HL-60 (cell line): ENCODE measurements around the gene TMEM174.

Experiments
- DNase-seq, 2 experiments: peaks; one replicate each; pipeline ENCODE4 v3.0.0-alpha.2; 2010 to 2020; ENCODE audit warnings: low read depth in 1 of 2, low spot score in 1 of 2
- H3K27ac ChIP-seq: fragments of 250-450 bp; sonication (Bioruptor Pico); replicated peaks from 2 replicates; pipeline ENCODE4 v1.5.1; 2020; ENCODE audit warnings: mild to moderate bottlenecking, moderate library complexity
- H3K27me3 ChIP-seq: fragments of 250-450 bp; sonication (Bioruptor Pico); 2 replicates; pipeline ENCODE4 v1.5.1; 2021; ENCODE audit warnings: mild to moderate bottlenecking, moderate library complexity; ENCODE audit not compliant: insufficient read depth, poor library complexity, severe bottlenecking
- H3K4me3 ChIP-seq: replicated peaks from 2 replicates; pipeline ENCODE4 v1.5.1; 2011; ENCODE audit warnings: mild to moderate bottlenecking, control low read depth, low read length; ENCODE audit not compliant: insufficient read depth
- GABPA ChIP-seq: IDR thresholded peaks from 2 replicates; pipeline ENCODE4 v1.6.1; 2012; ENCODE audit warnings: low read depth
- POLR2AphosphoS5 ChIP-seq: IDR thresholded peaks from 2 replicates; pipeline ENCODE4 v1.6.1; 2012; ENCODE audit warnings: low read depth
- SPI1 ChIP-seq: IDR thresholded peaks from 2 replicates; pipeline ENCODE4 v1.6.1; 2012; ENCODE audit warnings: low read depth, mild to moderate bottlenecking, borderline replicate concordance
- TF ChIP-seq, protein P1 (sequence below): IDR thresholded peaks from one replicate; pipeline ENCODE4 v1.5.1; 2011; ENCODE audit warnings: low read length, control low read depth, inconsistent platforms; ENCODE audit not compliant: insufficient read depth
- TF ChIP-seq, protein P2 (sequence below): IDR thresholded peaks from 2 replicates; pipeline ENCODE4 v1.6.1; 2012; ENCODE audit warnings: low read depth; ENCODE audit not compliant: insufficient replicate concordance

Gene TMEM174

DNA sequence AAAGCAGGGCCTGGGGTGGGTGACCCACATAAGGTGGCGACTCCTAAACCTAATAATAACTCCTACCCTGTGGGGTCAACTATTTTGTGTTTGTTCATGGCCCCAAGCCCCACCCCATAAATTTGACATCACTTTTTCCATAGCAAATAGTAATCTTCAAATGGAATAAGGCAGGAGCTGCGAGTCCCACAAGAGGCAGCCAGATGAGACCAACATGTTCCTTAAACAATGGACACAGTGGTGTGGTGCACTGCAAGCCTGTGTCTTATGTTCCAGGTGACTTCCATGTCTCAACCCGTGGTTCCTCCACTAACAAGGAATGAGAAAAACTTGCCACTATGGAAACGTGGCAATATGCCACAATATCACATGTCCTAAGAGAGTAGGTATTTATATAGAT, 20.6 kb downstream of the TMEM174 start:
- TF ChIP-seq GABPA (no peak), POLR2AphosphoS5 (no peak), SPI1 (no peak)
- TF ChIP-seq, protein P1, sequence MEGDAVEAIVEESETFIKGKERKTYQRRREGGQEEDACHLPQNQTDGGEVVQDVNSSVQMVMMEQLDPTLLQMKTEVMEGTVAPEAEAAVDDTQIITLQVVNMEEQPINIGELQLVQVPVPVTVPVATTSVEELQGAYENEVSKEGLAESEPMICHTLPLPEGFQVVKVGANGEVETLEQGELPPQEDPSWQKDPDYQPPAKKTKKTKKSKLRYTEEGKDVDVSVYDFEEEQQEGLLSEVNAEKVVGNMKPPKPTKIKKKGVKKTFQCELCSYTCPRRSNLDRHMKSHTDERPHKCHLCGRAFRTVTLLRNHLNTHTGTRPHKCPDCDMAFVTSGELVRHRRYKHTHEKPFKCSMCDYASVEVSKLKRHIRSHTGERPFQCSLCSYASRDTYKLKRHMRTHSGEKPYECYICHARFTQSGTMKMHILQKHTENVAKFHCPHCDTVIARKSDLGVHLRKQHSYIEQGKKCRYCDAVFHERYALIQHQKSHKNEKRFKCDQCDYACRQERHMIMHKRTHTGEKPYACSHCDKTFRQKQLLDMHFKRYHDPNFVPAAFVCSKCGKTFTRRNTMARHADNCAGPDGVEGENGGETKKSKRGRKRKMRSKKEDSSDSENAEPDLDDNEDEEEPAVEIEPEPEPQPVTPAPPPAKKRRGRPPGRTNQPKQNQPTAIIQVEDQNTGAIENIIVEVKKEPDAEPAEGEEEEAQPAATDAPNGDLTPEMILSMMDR, result no peak
- TF ChIP-seq, protein P2, sequence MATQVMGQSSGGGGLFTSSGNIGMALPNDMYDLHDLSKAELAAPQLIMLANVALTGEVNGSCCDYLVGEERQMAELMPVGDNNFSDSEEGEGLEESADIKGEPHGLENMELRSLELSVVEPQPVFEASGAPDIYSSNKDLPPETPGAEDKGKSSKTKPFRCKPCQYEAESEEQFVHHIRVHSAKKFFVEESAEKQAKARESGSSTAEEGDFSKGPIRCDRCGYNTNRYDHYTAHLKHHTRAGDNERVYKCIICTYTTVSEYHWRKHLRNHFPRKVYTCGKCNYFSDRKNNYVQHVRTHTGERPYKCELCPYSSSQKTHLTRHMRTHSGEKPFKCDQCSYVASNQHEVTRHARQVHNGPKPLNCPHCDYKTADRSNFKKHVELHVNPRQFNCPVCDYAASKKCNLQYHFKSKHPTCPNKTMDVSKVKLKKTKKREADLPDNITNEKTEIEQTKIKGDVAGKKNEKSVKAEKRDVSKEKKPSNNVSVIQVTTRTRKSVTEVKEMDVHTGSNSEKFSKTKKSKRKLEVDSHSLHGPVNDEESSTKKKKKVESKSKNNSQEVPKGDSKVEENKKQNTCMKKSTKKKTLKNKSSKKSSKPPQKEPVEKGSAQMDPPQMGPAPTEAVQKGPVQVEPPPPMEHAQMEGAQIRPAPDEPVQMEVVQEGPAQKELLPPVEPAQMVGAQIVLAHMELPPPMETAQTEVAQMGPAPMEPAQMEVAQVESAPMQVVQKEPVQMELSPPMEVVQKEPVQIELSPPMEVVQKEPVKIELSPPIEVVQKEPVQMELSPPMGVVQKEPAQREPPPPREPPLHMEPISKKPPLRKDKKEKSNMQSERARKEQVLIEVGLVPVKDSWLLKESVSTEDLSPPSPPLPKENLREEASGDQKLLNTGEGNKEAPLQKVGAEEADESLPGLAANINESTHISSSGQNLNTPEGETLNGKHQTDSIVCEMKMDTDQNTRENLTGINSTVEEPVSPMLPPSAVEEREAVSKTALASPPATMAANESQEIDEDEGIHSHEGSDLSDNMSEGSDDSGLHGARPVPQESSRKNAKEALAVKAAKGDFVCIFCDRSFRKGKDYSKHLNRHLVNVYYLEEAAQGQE, result no peak
- Histone ChIP-seq H3K27me3 (no peaks in the 10 kb centered on the region), H3K27ac (no peak overlapping the region), H3K4me3 (no peak overlapping the region)
- no peak for DNase-seq

DNA sequence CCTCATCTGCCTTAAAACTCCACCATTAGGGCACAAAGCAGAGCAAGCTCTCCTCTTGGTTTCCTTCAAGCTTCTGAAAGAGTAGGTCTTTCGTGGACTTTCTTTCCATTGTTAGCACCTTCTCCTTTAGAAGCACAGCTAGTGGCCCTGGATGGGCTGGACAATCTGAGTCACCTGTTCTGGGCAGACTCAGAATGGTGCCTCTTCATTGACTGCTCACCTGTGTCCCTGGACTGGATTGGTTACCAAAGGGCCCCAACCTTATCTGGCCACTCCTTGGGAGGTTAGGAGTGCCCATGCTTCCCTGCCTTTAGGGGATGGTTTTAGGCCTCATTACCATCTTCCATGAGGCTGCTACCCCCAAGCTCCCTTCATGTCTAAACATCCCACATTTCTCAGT, 23.2 kb downstream of the TMEM174 start:
- no peak overlapping the region for H3K4me3 ChIP-seq
- no peaks in the 10 kb centered on the region for H3K27me3 ChIP-seq
- TF ChIP-seq, protein P1, result no peak
- TF ChIP-seq POLR2AphosphoS5 (no peak), SPI1 (no peak), GABPA (no peak)
- TF ChIP-seq, protein P2, result no peak
- DNase-seq, result no peak
- H3K27ac ChIP-seq, result no peak overlapping the region

DNA sequence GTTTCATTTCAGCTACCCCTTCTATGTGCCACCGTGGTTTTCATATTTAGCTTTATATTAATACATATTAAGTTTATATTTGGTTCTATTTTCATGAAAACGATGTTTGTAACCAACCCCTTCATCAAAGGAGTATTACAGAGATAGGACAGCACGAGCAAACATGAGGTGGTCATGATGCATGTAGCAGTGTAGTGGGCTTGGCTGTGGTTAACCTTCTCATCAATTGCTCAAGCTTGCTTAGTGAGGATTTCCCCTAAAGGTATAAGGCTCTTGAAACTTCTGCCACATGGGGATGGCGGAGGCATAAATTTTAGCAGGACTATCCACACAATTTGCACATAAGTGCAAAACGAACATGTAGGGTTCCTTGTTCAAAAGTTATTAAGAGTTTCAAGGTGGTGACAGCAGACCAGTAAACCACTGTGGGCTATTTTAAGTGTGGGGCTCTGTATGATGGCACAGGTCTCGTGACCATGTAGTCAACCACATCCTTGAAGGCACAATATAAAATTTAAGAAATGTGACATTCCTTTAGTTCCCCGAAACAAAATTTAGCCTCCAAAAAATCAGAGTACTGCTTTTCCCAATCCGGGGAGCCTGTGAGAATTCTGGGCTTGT, 24.8 kb downstream of the TMEM174 start:
- Histone ChIP-seq H3K27ac (no peak overlapping the region), H3K27me3 (no peaks in the 10 kb centered on the region), H3K4me3 (no peak overlapping the region)
- TF ChIP-seq POLR2AphosphoS5, result no peak
- TF ChIP-seq GABPA, result no peak
- TF ChIP-seq, protein P1, result no peak
- TF ChIP-seq, protein P2, result no peak
- no peak for TF ChIP-seq SPI1
- DNase-seq, result no peak
